ENCODE results near the gene BORA.
A peak's percentile ranks its signal among the peaks of the same experiment; 100 is the strongest.
"Not testable (repeated sequence)": the region's sequence is repeated elsewhere in the genome, so short reads cannot be mapped to it uniquely, and the experiment has no call there.

Gene BORA

GRCh38 chr13:72763411-72763810 lies 35.7 kb downstream of the BORA start:
- peak; percentile 43 for DNase-seq (ENCODE audit: low read depth)

- peak; percentile 83 for DNase-seq (ENCODE audit: low read depth)
Observed at GRCh38 chr13:72774019-72774418, 46.3 kb downstream of the BORA start.

GRCh38 chr13:72781451-72782439 lies 54.0 kb downstream of the BORA start, which contains the start of the genes DIS3 and PIBF1:
Gene DIS3, minus strand, starts transcription at chr13:72781900. Its CDS starts 68 bp downstream, at chr13:72781832.
Gene PIBF1, plus strand, starts transcription at chr13:72782133. Its CDS starts 1,337 bp downstream, at chr13:72783470.
- peak; percentile 99 for DNase-seq (ENCODE audit: low read depth)

- peak; percentile 33 for DNase-seq (ENCODE audit: low read depth)
Observed at GRCh38 chr13:72782717-72783116, 55.0 kb downstream of the BORA start.

GRCh38 chr13:72784679-72785078 lies 57.0 kb downstream of the BORA start:
- not testable (repeated sequence) for DNase-seq (ENCODE audit: low read depth)

GRCh38 chr13:72788831-72789230 lies 61.1 kb downstream of the BORA start:
- DNase-seq (ENCODE audit: low read depth) = no peak

- DNase-seq (ENCODE audit: low read depth) = no peak
Observed at GRCh38 chr13:72792640-72793039, 64.9 kb downstream of the BORA start.

- DNase-seq (ENCODE audit: low read depth) = no peak
Observed at GRCh38 chr13:72798817-72799216, 71.1 kb downstream of the BORA start.

- DNase-seq (ENCODE audit: low read depth) = no peak
Observed at GRCh38 chr13:72804301-72804700, 76.6 kb downstream of the BORA start.
